HCT116 (cell line): ENCODE data around the gene DDX28. TPM values are rescaled to one million over a fixed set of nuclear protein-coding genes. Genes with fewer than 3 reads are reported as not detected.

Source experiments
- ATAC-seq: fragments of 200-7000 bp; cut with Tn5 transposase; 2 replicates; pipeline ENCODE4 v1.9.1; 2020; ENCODE audit warnings: mild to moderate bottlenecking, moderate library complexity
- BruUV-seq: library from RNA; stranded (reverse); fragments of 400-500 nt; replicated peaks from 2 replicates; lab custom pipeline; 2021; lab: Mats Ljungman, UMichigan
- CTCF ChIA-PET: fragments of 300-600 bp; sonication (Branson Sonifier 250); formaldehyde crosslinking; loops from one replicate; lab custom pipeline; 2021; ENCODE audit warnings: antibody characterized with exemption; lab: Charles Lee
- POLR2A ChIA-PET: fragments of 300-600, 350-600 bp; sonication (Branson Sonifier 250); formaldehyde crosslinking; loops from one replicate; lab custom pipeline; 2021; ENCODE audit warnings: antibody characterized with exemption; lab: Charles Lee
- RAD21 ChIA-PET, 2 experiments: fragments of 300-600 bp; sonication (Branson Sonifier 250); formaldehyde crosslinking; loops; one replicate each; lab custom pipeline; 2023; ENCODE audit warnings: low total read pairs in 2 of 2; ENCODE audit not compliant: uncharacterized antibody in 2 of 2, unreplicated experiment in 2 of 2, low non-redundant PET in 1 of 2; lab: Charles Lee
- DNase-seq: peaks from one replicate; pipeline ENCODE4 v3.0.0-alpha.2; 2010; ENCODE audit warnings: low read depth, low spot score
- H2AFZ ChIP-seq: fragments of 200-600 bp; shearing (Covaris generic), sonication (generic); 2 replicates; pipeline ENCODE4 v1.6.1; 2017; ENCODE audit warnings: low read depth, mixed run types, mixed read lengths, antibody characterized with exemption, low read length; ENCODE audit not compliant: poor library complexity, severe bottlenecking
- H3K27ac ChIP-seq: 2 replicates; pipeline ENCODE4 v1.5.1; 2012; ENCODE audit warnings: low read depth, low read length
- H3K27me3 ChIP-seq: fragments of 200-600 bp; sonication (generic); 2 replicates; pipeline ENCODE4 v1.6.1; 2016; ENCODE audit warnings: mixed run types, low read length, mixed read lengths; ENCODE audit not compliant: insufficient read depth
- H3K36me3 ChIP-seq, 2 experiments: fragments of 200-500 bp in 1 of 2; fragments of 200-600 bp in 1 of 2; sonication (Bioruptor generic) in 1 of 2; sonication (generic) in 1 of 2; 2 replicates each; pipeline versions ENCODE4 v1.5.1 to v1.6.1; 2014 to 2016; ENCODE audit warnings: low read length in 2 of 2, inconsistent platforms in 1 of 2, mixed read lengths in 1 of 2, mixed run types in 1 of 2; ENCODE audit not compliant: insufficient read depth in 2 of 2, control insufficient read depth in 1 of 2
- H3K4me1 ChIP-seq, 2 experiments: fragments of 200-600 bp in 1 of 2; sonication (generic) in 1 of 2; 2 replicates each; pipeline versions ENCODE4 v1.5.1 to v1.6.1; 2012 to 2017; ENCODE audit warnings: low read length in 2 of 2, inconsistent platforms in 1 of 2, mild to moderate bottlenecking in 1 of 2, mixed read lengths in 1 of 2, mixed run types in 1 of 2, moderate library complexity in 1 of 2; ENCODE audit not compliant: insufficient read depth in 2 of 2, control insufficient read depth in 1 of 2
- H3K4me2 ChIP-seq: fragments of 200-600 bp; sonication (generic); 2 replicates; pipeline ENCODE4 v1.6.1; 2017; ENCODE audit warnings: mixed run types, low read length, mixed read lengths
- H3K4me3 ChIP-seq, 2 experiments: fragments of 200-600 bp in 1 of 2; sonication (generic) in 1 of 2; replicated peaks in 1 of 2; 2 replicates each; pipeline ENCODE4 v1.5.1; 2011 to 2016; ENCODE audit warnings: low read length in 2 of 2, control low read depth in 1 of 2, low read depth in 1 of 2, mild to moderate bottlenecking in 1 of 2, mixed read lengths in 1 of 2, mixed run types in 1 of 2
- H3K79me2 ChIP-seq: fragments of 200-600 bp; sonication (generic); 2 replicates; pipeline ENCODE4 v1.6.1; 2017; ENCODE audit warnings: mild to moderate bottlenecking, mixed run types, low read length, moderate library complexity, mixed read lengths; ENCODE audit not compliant: insufficient read depth
- H3K9ac ChIP-seq: fragments of 200-600 bp; sonication (generic); 2 replicates; pipeline ENCODE4 v1.6.1; 2016; ENCODE audit warnings: low read length, mixed read lengths
- H3K9me2 ChIP-seq: fragments of 200-600 bp; sonication (generic), shearing (Covaris generic); 2 replicates; pipeline ENCODE4 v1.6.1; 2017; ENCODE audit warnings: mixed run types, mild to moderate bottlenecking, moderate library complexity; ENCODE audit not compliant: insufficient read depth
- H3K9me3 ChIP-seq, 2 experiments: fragments of 200-500 bp in 1 of 2; fragments of 200-600 bp in 1 of 2; sonication (Bioruptor generic) in 1 of 2; sonication (generic) in 1 of 2; 2 replicates each; pipeline ENCODE4 v1.6.1; 2014 to 2017; ENCODE audit warnings: low read length in 2 of 2, mixed read lengths in 2 of 2, inconsistent platforms in 1 of 2, low read depth in 1 of 2, mild to moderate bottlenecking in 1 of 2, mixed run types in 1 of 2, moderate library complexity in 1 of 2; ENCODE audit not compliant: control insufficient read depth in 1 of 2, insufficient read depth in 1 of 2
- H4K20me1 ChIP-seq: fragments of 200-600 bp; sonication (generic), shearing (Covaris generic); 2 replicates; pipeline ENCODE4 v1.6.1; 2017; ENCODE audit warnings: mixed run types, mild to moderate bottlenecking, moderate library complexity; ENCODE audit not compliant: insufficient read depth
- ATF3 ChIP-seq: IDR thresholded peaks from 2 replicates; pipeline ENCODE4 v1.6.1; 2012
- CBX3 ChIP-seq: IDR thresholded peaks from 2 replicates; pipeline ENCODE4 v1.6.1; 2012; ENCODE audit warnings: low read depth
- CEBPB ChIP-seq: IDR thresholded peaks from 2 replicates; pipeline ENCODE4 v1.6.1; 2012; ENCODE audit warnings: low read depth
- CTCF ChIP-seq, 3 experiments: fragments of 200-600 bp in 1 of 3; sonication (generic) in 1 of 3; IDR thresholded peaks in 2 of 3; conservative IDR thresholded peaks in 1 of 3; 2 replicates each; pipeline ENCODE4 v1.5.1; 2012 to 2017; ENCODE audit warnings: low read depth in 2 of 3, low read length in 2 of 3, antibody characterized with exemption in 1 of 3, borderline replicate concordance in 1 of 3, control low read depth in 1 of 3, mild to moderate bottlenecking in 1 of 3, mixed read lengths in 1 of 3, mixed run types in 1 of 3, moderate library complexity in 1 of 3; ENCODE audit not compliant: insufficient read depth in 1 of 3
- EGR1 ChIP-seq: IDR thresholded peaks from 2 replicates; pipeline ENCODE4 v1.6.1; 2012; ENCODE audit warnings: low read depth
- ELF1 ChIP-seq: IDR thresholded peaks from 2 replicates; pipeline ENCODE4 v1.6.1; 2012; ENCODE audit warnings: low read depth, borderline replicate concordance
- EZH2 ChIP-seq: fragments of 200-600 bp; sonication (generic); IDR thresholded peaks from 2 replicates; pipeline ENCODE4 v1.6.1; 2017; ENCODE audit warnings: antibody characterized with exemption, mixed run types
- EZH2phosphoT487 ChIP-seq: fragments of 200-600 bp; IDR thresholded peaks from 2 replicates; pipeline ENCODE4 v1.6.1; 2018; ENCODE audit warnings: antibody characterized with exemption, borderline replicate concordance
- FOSL1 ChIP-seq: IDR thresholded peaks from 2 replicates; pipeline ENCODE4 v1.6.1; 2012; ENCODE audit warnings: low read depth
- JUND ChIP-seq: IDR thresholded peaks from 2 replicates; pipeline ENCODE4 v1.6.1; 2012
- POLR2AphosphoS5 ChIP-seq: IDR thresholded peaks from 2 replicates; pipeline ENCODE4 v1.6.1; 2011; ENCODE audit warnings: mild to moderate bottlenecking, low read depth, low read length, moderate library complexity
- RAD21 ChIP-seq: IDR thresholded peaks from 2 replicates; pipeline ENCODE4 v1.6.1; 2012; ENCODE audit warnings: low read depth, mild to moderate bottlenecking
- REST ChIP-seq: IDR thresholded peaks from 2 replicates; pipeline ENCODE4 v1.6.1; 2012; ENCODE audit warnings: low read depth
- SIN3A ChIP-seq: IDR thresholded peaks from 2 replicates; pipeline ENCODE4 v1.6.1; 2012; ENCODE audit warnings: low read depth
- SP1 ChIP-seq: IDR thresholded peaks from 2 replicates; pipeline ENCODE4 v1.6.1; 2012; ENCODE audit warnings: low read depth
- TCF7L2 ChIP-seq: IDR thresholded peaks from 2 replicates; pipeline ENCODE4 v1.7.0; 2011; ENCODE audit warnings: borderline replicate concordance, inconsistent platforms; ENCODE audit not compliant: insufficient read depth, insufficient read length; ENCODE audit errors: extremely low read depth
- ZBTB33 ChIP-seq: IDR thresholded peaks from 2 replicates; pipeline ENCODE4 v1.6.1; 2011; ENCODE audit warnings: mild to moderate bottlenecking, low read length, moderate library complexity; ENCODE audit not compliant: insufficient replicate concordance; ENCODE audit errors: extremely low read depth
- ZFX ChIP-seq: fragments of 450-650 bp; IDR thresholded peaks from 2 replicates; pipeline ENCODE4 v1.6.1; 2017
- ZNF274 ChIP-seq: fragments of 200-500 bp; sonication (Bioruptor generic); IDR thresholded peaks from 2 replicates; pipeline ENCODE4 v1.6.1; 2014; ENCODE audit warnings: mild to moderate bottlenecking, low read depth, low read length, inconsistent platforms
- intact Hi-C: fragments of 100-400 bp; cut with micrococcal nuclease; formaldehyde crosslinking; loops from 2 replicates; pipeline ENCODE4 v1.10.0; 2022
- total RNA-seq: library from RNA; stranded (reverse); gene quantifications from one replicate; pipeline ENCODE4 v1.2.1, GENCODE V29; 2021; ENCODE audit not compliant: unreplicated experiment

DDX28 gene
- total RNA-seq, 1 experiment from 2014 or later: 13.8 TPM

GRCh38 chr16:68013440-68013839 lies 9.6 kb downstream of the DDX28 start:
- Histone ChIP-seq H4K20me1 (no peaks in the 10 kb centered on the region), H3K36me3 (no peaks in the 10 kb centered on the region), H3K27me3 (no peaks in the 10 kb centered on the region), H3K9ac (no peak overlapping the region), H3K9me3 (no peaks in the 10 kb centered on the region), H3K4me2 (no peak overlapping the region), H3K27ac (no peak overlapping the region), H3K4me1 (peaks cover 0 to 14% of the 10 kb centered on the region in 2 experiments; a peak in 3 of 4 replicates), H3K79me2 (no peaks in the 10 kb centered on the region), H3K4me3 (no peak overlapping the region), H2AFZ (no peak overlapping the region), H3K9me2 (no peaks in the 10 kb centered on the region)
- no peak for ATAC-seq
- TF ChIP-seq EZH2 (no peak), CEBPB (no peak), FOSL1 (no peak), REST (no peak), EZH2phosphoT487 (no peak), JUND (no peak), RAD21 (no peak), ZFX (no peak), ZNF274 (no peak), ATF3 (no peak), ELF1 (no peak), SP1 (no peak), SIN3A (no peak), CBX3 (no peak), POLR2AphosphoS5 (no peak), ZBTB33 (no peak), EGR1 (no peak), TCF7L2 (no peak), CTCF (IDR thresholded peaks at IDR 0.05 in 2 of 3, conservative IDR thresholded peaks at IDR 0.05 in 1 of 3; ENCODE audit: borderline replicate concordance in 1 of 3, insufficient read depth in 1 of 3, low read depth in 2 of 3, low read length in 2 of 3) (no peak)
- ChIA-PET RAD21 (no interaction called here), CTCF (no interaction called here), POLR2A (no interaction called here)
- intact Hi-C loops: no loop called here
- BruUV-seq: no TSS peak
- no peak for DNase-seq
